Measurements from ENCODE around the gene TEP1.
"Not testable (repeated sequence)": the region's sequence is repeated elsewhere in the genome, so short reads cannot be mapped to it uniquely, and the experiment has no call there.

TEP1 gene

DNA sequence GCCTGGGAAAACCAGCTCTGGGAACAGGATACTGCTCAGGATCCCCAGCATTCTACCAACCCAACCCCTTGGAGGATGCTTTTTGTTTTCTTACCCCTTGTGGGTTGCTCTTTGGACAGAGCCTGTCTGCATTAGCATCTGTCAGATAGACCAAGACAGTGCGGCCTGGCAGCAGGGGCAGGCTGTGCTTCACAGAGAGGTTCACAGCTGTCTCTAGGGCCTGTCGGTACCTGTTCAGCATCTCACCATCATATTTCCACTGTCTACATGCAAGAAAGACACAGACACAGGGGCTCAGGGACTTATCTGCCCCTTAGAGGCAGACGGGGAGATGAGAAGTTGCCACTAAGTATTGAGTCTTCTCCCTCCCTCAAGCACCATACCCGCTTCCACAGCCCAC, 21.8 kb downstream of the TEP1 start:
- in situ Hi-C loops (cut with MboI; ENCODE audit: low sequenced_read_pairs), result no loop called here

DNA sequence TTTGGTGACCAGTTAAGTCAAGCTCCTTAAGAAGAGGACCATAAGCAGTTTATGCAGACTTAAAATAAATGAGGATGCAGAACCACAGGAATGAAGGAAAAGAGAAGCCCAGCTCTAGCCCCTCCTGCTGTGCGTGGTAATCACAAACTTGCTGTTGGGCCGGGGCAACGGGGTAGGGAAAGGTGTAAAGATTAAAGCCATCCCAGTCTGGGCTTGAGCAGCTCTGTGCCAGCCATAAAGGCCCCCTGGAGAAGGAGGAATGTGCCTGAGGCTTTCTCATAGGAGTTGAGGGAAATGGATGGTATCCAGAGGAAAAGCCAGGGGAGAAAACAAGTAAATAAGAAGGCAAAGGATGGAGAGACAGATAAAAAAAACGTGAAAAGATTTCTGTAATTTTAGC, 25.1 kb downstream of the TEP1 start:
- in situ Hi-C loops (cut with MboI; ENCODE audit: low sequenced_read_pairs), result no loop called here

DNA sequence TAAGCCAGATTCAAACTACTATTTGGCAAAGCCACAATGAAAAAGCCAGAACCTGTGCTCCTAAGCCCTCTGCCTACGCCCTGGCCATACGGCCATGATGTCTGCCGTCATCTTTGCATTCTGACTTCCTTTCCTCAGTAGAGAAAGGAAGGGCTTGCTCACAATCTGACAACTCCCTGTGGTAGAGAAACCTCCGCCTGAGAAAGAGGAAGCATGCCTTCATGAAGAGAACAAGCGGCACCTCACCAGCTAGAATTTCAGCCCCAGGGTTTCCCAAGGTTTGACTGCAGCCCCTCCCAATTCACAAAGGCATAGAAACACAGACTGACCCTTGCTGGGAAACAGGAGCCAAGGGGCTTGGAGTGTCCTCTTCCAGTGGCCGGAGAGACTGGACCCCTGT, 25.7 kb downstream of the TEP1 start:
- in situ Hi-C loops (cut with MboI; ENCODE audit: low sequenced_read_pairs), result no loop called here

DNA sequence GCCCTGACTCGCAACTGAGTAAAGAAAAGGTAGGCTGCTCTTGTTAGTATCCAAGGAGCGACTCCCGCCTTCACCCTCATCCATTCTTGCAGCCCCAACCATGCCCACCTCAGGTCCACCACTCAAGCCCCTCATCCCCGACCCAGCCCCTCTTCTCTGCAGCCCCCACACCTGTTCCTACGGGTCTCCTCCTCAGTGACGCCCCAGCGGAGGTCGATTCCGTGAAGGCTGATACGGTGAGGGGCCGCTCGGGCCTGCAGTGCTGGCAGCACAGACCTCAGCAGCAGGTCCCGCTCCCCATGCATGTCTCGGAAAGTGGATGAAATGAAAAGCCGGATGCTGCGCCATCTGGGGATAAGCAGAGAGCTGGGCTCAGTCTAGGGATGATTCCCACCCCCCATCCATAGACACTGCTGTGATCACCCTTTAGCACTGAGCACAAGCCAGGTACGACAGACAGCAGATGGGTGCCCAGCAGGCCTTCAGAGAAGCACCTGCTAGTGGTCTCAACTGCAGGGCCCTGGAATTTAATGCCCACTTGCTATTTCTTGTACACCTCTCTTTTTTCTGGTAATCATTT, 26.9 kb downstream of the TEP1 start:
- in situ Hi-C loops (cut with MboI; ENCODE audit: low sequenced_read_pairs), result no loop called here

DNA sequence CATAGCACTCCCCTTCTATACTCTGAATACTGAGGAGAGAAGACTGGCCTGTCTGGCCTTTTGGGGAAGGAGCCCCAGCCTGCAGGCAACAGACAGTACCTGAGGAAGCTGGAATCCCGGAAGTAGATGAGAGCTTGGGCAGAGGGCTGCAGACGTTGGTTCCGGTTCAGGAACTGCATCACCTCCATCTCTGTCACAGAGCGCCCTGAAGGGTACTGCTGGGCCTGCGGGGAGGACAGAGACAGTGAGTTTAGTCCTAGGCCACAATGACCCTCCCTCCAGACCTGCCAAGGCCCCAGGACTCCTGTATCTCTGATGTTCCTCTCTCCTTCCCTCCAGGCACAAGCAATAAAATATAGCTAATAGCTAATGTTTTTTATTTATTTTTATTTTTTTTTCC, 28.4 kb downstream of the TEP1 start:
- in situ Hi-C loops (cut with MboI; ENCODE audit: low sequenced_read_pairs), result no loop called here

DNA sequence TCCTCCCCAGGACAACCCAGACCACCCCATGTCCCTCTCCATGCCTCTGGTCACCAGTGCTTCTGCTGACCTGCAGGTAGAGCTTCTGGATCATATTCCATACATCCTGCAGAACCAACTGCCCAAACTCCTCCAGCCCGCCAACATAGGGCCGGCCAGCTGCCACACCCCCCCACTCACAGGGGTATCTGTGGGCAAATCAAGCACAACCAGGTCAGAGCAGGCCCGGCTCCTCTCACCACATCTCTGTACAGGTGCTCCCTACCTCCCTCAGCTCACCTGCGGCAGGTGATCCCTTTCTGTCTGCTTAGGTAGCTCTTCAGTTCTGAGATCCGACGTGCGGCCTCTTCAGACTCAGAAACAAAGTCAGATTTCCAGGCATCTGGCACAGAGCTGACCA, 29.0 kb downstream of the TEP1 start:
- in situ Hi-C loops (cut with MboI; ENCODE audit: low sequenced_read_pairs), result no loop called here

DNA sequence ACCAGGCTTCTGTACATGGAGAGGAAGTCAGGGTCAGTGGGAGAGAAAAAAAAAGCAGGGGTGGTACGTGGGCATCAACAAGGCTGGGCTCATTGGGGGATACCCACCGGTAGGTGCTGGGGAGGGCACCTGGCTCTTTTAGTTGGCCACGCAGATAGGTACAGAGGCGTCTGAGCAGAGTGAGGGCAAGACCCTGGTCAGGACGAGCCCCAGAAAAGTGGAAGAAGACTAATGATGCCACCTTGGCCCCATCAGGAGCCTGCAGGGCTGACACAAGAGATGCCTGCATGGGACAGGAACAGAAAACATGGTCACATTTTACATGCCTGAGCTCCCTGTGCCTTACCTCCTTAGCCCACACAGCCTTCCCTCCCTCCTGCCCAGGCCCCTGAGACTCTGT, 29.7 kb downstream of the TEP1 start:
- in situ Hi-C loops (cut with MboI; ENCODE audit: low sequenced_read_pairs), result no loop called here

DNA sequence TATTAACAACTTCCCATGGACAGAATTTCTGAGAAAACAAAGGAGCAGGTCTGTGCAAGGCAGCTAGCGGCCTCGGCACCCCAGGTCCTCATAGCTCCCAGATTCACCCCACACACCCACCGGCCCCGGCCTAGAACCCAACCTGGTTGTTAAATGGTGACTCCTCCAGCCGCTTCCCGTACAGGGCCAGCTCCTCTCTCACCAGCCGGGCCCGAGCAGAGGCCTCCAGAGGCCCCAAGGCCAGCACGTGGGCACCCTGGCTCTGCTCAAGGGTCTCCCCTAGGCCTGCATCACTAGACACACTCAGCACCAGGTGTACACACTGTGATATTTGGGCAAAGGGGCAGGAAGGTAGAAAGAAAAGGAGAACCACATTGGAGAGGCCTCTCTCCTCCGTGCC, 30.3 kb downstream of the TEP1 start:
- in situ Hi-C loops (cut with MboI; ENCODE audit: low sequenced_read_pairs), result no loop called here

DNA sequence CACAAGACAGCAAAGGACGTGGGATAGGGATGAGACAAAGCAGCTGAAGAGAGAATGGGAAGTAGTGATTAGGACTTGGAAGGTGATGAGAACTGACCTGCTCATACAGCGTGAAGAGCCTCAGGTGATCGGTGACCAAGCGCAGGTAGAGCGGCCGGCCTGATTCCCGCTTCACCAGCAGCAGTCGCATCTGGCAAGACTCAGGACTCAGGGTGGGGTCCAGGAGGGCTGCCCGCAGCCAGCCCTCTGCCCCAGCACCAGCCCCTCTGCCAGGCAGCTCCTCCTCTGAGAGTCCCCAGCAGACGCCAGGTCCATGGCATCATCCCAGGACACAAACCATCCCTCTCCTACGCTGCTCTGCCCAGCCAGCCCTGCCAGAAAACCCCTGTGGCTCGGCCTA, 30.8 kb downstream of the TEP1 start:
- in situ Hi-C loops (cut with MboI; ENCODE audit: low sequenced_read_pairs), result no loop called here

DNA sequence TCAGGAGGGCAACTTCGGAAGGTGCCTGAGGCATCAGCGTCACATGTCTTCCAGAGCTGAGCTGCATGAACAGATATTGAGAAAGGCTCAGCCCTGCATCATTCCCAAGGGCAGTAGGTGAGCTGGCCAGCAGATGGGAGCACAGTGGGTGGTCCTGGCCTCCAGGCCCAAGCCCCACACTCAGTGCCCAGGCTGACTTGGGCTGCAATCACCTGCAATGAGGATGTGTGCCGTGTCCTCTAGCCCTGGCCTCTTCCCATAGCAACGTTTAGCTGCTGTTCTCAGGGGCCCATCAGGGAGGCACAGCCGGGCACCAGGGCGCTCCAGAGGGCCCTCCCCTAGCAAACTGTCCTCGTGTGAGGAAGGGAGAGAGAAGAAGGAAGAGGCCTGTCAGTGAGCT, 32.0 kb downstream of the TEP1 start:
- in situ Hi-C loops (cut with MboI; ENCODE audit: low sequenced_read_pairs), result no loop called here

DNA sequence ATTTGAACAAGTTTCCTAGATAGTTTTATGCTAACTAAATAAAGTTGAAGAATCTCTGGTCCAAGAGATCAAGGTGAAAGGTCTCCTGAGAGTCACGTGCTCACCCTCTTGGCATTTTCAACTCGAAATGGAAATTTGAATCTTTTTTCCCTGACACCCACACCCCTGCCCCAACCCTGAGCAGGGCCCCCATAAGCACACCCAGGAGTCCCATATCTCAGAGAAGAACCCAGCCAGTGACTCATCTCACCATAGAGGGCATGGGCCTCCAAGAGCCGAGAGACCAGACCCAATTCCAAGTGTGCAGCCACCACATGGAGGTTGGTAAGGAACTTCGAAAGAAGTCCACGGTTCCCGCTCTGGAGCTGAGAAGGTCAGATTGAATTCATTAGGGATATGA, 32.6 kb downstream of the TEP1 start:
- in situ Hi-C loops (cut with MboI; ENCODE audit: low sequenced_read_pairs), result no loop called here

DNA sequence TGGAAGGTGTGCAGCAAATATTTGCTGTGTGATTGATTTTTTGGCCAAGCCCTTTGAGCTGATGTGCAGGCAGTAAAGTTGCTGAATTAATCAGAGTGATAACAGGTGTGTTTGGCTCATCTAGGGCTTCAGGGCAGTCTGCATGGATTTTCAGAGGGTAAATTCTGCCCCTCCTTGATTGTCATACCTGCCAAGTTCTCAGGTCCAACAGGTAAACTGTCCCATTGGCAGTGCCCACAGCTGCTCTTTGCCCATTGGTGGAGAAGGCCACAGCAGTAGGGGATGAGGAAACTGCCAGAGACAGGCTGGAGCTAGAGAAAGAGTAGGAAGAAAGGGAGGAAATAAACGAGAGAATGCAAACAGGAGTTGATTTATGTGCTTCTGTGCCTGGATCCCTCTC, 33.6 kb downstream of the TEP1 start:
- in situ Hi-C loops (cut with MboI; ENCODE audit: low sequenced_read_pairs), result no loop called here

DNA sequence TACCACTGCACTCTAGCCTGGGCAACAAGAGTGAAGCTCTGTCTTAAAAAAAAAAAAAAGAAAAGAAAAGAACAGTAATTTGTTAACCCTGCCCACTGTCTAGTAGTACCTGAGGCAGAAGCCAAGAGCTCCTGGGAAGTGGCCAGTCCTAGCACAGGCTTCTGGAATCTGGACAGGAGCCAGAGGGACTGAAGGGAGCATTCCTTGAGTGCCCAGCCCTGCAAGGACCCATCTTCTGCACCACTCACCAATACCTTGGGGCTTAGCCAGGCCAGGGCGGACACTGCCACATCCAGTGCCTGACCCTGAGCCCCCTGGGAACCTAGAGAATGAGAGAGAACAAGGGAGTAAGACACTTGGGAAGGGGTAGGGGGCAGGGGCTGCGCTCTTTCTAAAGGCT, 36.1 kb downstream of the TEP1 start:
- in situ Hi-C loops (cut with MboI; ENCODE audit: low sequenced_read_pairs), result no loop called here

DNA sequence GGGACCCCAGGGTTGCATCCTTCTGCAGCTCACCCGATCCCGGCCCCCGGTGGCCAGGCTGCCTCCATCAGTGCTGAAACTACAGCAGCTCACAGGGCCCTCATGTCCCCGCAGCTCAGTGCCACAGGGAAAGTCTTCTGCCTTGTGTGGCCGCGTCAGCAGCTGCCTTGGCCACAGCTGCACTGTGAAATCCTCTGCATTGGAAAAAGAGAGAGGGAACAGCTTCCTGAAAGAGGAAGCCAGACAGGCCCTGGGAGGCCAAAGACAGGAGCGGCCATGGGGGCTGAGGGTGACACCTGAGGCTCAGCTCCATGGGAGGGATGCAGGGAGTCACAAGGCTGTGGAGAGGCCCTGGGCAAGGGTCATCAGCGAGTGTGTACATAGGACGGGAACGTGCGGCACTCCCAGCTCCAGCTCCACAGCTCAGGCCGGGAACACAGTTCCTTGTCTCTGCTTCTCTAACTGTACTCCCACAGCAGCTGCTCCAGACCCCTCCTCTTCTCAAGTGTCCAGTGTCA, 37.2 kb downstream of the TEP1 start:
- in situ Hi-C loops (cut with MboI; ENCODE audit: low sequenced_read_pairs), result no loop called here

DNA sequence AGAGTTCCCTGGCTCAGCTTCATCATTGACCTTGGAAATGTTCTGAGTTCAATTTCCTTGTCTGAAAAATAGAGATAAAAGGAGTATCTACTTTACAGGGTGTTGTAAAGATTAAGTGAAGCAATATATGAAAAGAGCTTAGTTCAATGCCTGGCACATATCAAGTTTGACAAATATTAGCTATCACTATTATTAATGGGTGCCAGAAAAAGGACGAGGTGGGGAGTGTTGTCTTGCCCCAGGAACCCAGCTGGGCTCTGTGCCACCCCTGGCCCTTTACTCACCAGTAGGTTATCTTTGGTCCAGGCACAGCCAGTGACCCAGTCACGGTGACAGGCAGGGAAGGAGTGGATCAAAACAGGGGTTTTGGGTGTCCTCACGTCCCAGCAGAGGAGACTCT, 37.8 kb downstream of the TEP1 start:
- in situ Hi-C loops (cut with MboI; ENCODE audit: low sequenced_read_pairs), result no loop called here

DNA sequence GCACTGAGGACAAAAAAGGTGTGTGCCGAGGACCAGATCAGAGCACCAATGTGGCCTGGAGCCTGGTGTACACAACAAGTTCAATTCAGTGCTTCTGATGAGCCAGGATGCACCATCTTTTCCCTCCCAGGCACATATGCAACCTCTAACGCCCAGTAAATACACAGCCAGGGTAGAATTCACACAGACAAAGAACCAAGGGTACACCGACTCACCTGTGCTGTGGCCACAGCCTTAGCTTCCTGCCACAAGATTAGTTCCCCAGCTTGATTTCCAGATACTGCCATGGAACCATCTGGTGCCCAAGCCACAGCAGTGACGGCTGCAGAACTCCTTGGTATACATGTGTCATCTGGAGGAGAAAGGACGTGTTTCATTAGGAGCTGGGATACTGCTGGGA, 40.5 kb downstream of the TEP1 start:
- in situ Hi-C loops (cut with MboI; ENCODE audit: low sequenced_read_pairs), result no loop called here

DNA sequence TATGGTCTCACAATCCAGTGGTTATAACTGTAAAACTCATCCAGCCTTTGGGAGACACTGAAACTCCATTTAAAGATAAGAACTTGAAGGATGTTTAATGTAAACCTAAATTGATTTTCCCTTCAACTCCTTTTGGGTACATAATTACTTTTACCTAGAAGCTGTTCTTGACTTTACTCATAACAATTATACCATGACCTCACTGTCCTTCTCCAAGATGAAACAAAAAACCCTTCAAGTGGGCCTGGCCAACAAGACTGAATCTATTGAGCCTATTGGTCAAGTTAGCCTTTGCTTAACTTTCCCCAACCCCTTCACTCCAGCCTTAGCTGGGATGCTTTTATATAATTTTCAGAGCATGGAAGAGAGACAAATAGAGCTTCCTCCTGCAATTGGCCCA, 47.4 kb downstream of the TEP1 start:
- in situ Hi-C loops (cut with MboI; ENCODE audit: low sequenced_read_pairs), result no loop called here

DNA sequence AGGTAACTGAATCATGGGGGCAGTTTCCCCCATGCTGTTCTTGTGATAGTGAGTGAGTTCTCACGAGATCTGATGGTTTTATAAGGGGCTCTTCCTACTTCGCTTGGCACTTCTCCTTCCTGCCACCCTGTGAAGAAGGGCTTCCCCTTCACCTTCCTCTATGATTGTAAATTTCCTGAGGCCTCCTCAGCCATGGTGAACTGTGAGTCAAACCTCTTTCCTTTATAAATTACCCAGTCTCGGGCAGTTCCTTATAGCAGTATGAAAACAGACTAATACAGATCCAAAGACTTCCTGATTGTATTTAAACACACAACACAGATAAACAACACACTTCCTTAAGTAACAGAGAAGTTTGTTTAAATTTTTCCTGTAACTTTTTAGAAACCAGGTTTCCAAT, 54.8 kb downstream of the TEP1 start:
- in situ Hi-C loops (cut with MboI; ENCODE audit: low sequenced_read_pairs), result not testable (repeated sequence)

DNA sequence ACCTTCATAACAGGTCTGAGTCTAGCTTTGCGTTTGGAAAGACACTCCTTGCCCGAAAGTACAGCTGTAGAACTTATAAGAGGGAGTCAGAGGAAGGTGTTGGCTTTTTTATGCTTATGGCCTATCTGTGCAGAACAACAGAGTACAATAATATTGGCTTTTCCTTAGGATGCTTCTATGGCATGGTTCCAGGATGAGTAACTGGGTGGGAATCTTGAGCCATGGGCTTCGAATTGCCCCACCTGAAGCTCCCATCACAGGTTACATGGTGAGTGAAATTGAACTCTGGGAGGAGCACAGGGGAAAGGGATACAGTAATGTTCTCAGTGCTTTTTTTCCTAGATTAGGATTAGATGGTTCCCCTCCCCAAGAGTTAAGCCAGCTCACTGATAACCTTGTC, 56.9 kb downstream of the TEP1 start:
- in situ Hi-C loops (cut with MboI; ENCODE audit: low sequenced_read_pairs), result no loop called here

DNA sequence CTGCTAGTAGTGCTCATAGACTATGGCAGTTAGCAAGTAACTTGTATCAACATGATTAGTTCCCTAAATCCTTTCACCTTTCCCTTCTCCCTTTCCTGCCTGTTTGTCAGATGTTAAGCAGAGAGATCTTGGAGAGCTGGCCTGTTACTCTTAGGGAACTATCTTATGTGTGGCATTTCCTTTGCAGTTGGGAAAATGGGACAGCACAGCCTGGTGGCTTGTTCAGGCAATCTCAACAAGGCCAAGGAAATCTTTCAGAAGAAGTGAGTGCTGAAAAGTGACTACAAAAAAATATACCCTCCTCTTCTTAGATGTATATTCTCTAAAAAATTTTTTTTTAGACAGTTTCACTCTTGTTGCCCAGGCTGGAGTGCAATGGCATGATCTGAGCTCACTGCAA, 62.4 kb downstream of the TEP1 start:
- in situ Hi-C loops (cut with MboI; ENCODE audit: low sequenced_read_pairs), result no loop called here

DNA sequence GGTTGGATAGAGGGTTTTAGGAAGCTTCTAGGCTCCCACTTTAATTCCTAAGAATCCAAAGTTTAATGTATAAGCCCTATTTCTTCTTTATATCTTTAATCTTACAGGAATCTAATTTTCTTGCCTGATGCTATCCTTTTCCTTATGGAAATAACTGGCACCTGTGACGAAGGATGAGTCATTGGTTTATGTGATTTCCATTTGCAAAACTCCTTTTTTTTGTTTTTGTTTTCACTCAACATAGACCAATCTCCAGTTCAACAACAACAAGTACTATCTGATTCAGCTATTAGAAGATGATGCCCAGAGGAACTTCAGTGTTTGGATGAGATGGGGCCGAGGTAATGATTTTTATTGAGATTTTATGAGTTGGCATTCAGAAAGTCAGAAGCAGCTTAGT, 63.0 kb downstream of the TEP1 start:
- in situ Hi-C loops (cut with MboI; ENCODE audit: low sequenced_read_pairs), result no loop called here

DNA sequence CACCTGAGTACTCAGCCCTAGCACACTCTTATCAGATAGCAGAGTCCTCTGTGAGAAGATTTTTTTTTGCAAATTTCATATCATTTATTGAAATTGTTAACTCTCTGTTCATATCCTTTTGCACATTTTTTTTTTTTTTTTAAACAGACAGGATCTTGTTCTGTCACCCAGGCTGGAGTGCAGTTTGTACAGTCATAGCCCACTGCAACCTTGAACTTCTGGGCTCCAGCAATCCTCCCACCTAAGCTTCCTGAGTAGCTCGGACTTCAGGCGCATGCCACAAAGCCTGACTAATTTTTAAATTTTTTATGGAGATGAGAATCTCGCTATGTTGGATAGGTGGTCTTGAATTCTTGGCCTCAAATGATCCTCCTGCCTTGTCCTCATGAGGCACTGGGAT, 65.6 kb downstream of the TEP1 start:
- in situ Hi-C loops (cut with MboI; ENCODE audit: low sequenced_read_pairs), result no loop called here

DNA sequence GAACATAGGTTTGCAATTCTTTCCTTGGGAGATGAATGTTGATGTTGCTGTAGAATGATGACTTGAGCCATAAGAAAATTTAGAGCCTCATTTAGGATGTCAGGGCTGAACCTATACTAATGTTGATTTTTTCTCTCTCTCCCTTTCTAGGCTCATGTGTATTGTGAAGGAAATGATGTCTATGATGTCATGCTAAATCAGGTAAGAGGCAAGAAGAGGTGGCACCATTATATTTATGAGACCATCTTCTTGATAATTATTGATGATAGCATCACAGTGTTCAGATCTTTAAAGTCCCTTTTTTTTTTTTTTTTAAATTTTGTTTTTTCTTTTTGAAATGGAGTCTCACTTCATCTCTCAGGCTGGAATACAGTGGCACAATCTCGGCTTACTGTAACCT, 66.6 kb downstream of the TEP1 start:
- in situ Hi-C loops (cut with MboI; ENCODE audit: low sequenced_read_pairs), result no loop called here

DNA sequence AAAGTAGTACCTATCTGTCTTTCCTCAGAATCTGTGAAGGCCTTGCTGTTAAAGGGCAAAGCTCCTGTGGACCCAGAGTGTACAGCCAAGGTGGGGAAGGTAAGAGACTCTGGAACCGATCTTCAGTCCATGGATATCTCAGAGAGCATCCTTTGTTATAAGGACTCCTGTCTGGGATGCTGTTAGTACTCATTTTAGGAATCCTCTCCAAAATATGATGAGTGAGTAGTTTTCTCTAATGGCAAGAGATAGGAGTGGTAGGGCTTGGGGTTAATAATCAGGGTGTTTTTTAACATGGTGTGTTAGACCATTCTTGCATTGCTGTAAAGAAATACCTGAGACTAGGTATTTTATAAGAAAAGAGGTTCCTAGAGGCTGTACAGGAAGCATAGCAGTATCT, 67.9 kb downstream of the TEP1 start:
- in situ Hi-C loops (cut with MboI; ENCODE audit: low sequenced_read_pairs), result no loop called here
